A549 (cell line): Measurements from ENCODE around the gene IL4I1. TPM values are rescaled to one million over a fixed set of nuclear protein-coding genes. Genes with fewer than 3 reads are reported as not detected.

Experiments used
- ATAC-seq, 2 experiments: fragments of 200-7000 bp in 1 of 2; fragments of >200 bp in 1 of 2; cut with Nextera tagmentation in 1 of 2; cut with Tn5 transposase in 1 of 2; 3 replicates each; pipeline versions ENCODE4 v1.8.0 to v1.9.1; 2018 to 2020; ENCODE audit warnings: mild to moderate bottlenecking in 1 of 2, moderate library complexity in 1 of 2
- CTCF ChIA-PET: fragments of 300-600 bp; sonication (Branson Sonifier 250); formaldehyde crosslinking; extraction: SDS; loops from one replicate; lab custom pipeline; 2021; ENCODE audit warnings: antibody characterized with exemption, inconsistent platforms; lab: Yijun Ruan, JAX
- POLR2A ChIA-PET: fragments of 350-600 bp; formaldehyde crosslinking; extraction: SDS; loops from one replicate; lab custom pipeline; 2021; ENCODE audit warnings: antibody characterized with exemption, inconsistent platforms; lab: Yijun Ruan, JAX
- DNase-seq, 2 experiments: peaks; one replicate each; pipeline versions ENCODE4 v3.0.0 to v3.0.0-alpha.2; 2011 to 2016; ENCODE audit warnings: low read depth in 1 of 2, low spot score in 1 of 2
- FAIRE-seq: peaks from 2 replicates; lab custom pipeline; 2011; peaks lifted over from hg19 to GRCh38; lab: Jason Lieb, UNC
- H3K27ac ChIP-seq, 2 experiments: fragments of >200 bp; sonication (Bioruptor Twin); formaldehyde crosslinking; 3 replicates each; pipeline ENCODE4 v1.5.1; 2016 to 2017
- H3K4me1 ChIP-seq: fragments of >200 bp; sonication (Bioruptor Twin); formaldehyde crosslinking; 3 replicates; pipeline ENCODE4 v1.6.1; 2016
- H3K4me2 ChIP-seq: fragments of >200 bp; sonication (Bioruptor Twin); formaldehyde crosslinking; 3 replicates; pipeline ENCODE4 v1.6.1; 2016
- H3K4me3 ChIP-seq: fragments of >200 bp; sonication (Bioruptor Twin); formaldehyde crosslinking; 3 replicates; pipeline ENCODE4 v1.5.1; 2016
- H3K9me3 ChIP-seq: fragments of >200 bp; sonication (Bioruptor Twin); formaldehyde crosslinking; 3 replicates; pipeline ENCODE4 v1.6.1; 2016
- ATOH8 ChIP-seq: fragments of 250-450 bp; sonication (Bioruptor Pico); IDR thresholded peaks from 2 replicates; pipeline ENCODE4 v1.5.0; 2020; ENCODE audit warnings: low read depth, mild to moderate bottlenecking, moderate library complexity
- BCL3 ChIP-seq: fragments of >200 bp; sonication (Bioruptor Twin); formaldehyde crosslinking; IDR thresholded peaks from 3 replicates; pipeline ENCODE4 v1.6.1; 2016
- E2F6 ChIP-seq: IDR thresholded peaks from 2 replicates; pipeline ENCODE4 v1.6.1; 2012; ENCODE audit warnings: low read depth, borderline replicate concordance
- FOSB ChIP-seq: fragments of 250-450 bp; sonication (Bioruptor Pico); IDR thresholded peaks from 2 replicates; pipeline ENCODE4 v1.5.0; 2020; ENCODE audit warnings: mild to moderate bottlenecking, moderate library complexity
- FOSL2 ChIP-seq, 2 experiments: fragments of 450-650 bp in 1 of 2; fragments of >200 bp in 1 of 2; sonication (Bioruptor Twin) in 1 of 2; formaldehyde crosslinking; IDR thresholded peaks; 2 replicates each; pipeline versions ENCODE4 v1.5.0 to v1.6.1; 2016 to 2020; ENCODE audit warnings: mild to moderate bottlenecking in 1 of 2, moderate library complexity in 1 of 2
- FOXS1 ChIP-seq: fragments of 250-450 bp; sonication (Bioruptor Pico); IDR thresholded peaks from 2 replicates; pipeline ENCODE4 v1.5.0; 2020; ENCODE audit warnings: mild to moderate bottlenecking, moderate library complexity
- HEYL ChIP-seq: fragments of 250-450 bp; sonication (Bioruptor Pico); IDR thresholded peaks from 2 replicates; pipeline ENCODE4 v1.8.0; 2021; ENCODE audit warnings: mild to moderate bottlenecking, moderate library complexity
- HOXA7 ChIP-seq: fragments of 250-450 bp; sonication (Bioruptor Pico); IDR thresholded peaks from 2 replicates; pipeline ENCODE4 v1.5.0; 2020; ENCODE audit warnings: mild to moderate bottlenecking, moderate library complexity
- HOXB5 ChIP-seq: fragments of 250-450 bp; sonication (Bioruptor Pico); IDR thresholded peaks from 2 replicates; pipeline ENCODE4 v1.5.0; 2020; ENCODE audit warnings: mild to moderate bottlenecking, moderate library complexity
- JUN ChIP-seq, 2 experiments: fragments of >200 bp; sonication (Bioruptor Twin); formaldehyde crosslinking; IDR thresholded peaks; 2 replicates in 1 of 2; 3 replicates in 1 of 2; pipeline ENCODE4 v1.6.1; 2016 to 2017
- MAFK ChIP-seq: fragments of 450-650 bp; IDR thresholded peaks from 2 replicates; pipeline ENCODE4 v1.6.1; 2014; ENCODE audit not compliant: partially characterized antibody
- MAX ChIP-seq: IDR thresholded peaks from 2 replicates; pipeline ENCODE4 v1.6.1; 2012
- MAZ ChIP-seq: fragments of 150-350 bp; IDR thresholded peaks from 2 replicates; pipeline ENCODE4 v1.6.1; 2014; ENCODE audit warnings: antibody characterized with exemption, low read depth, low read length, borderline replicate concordance
- MYC ChIP-seq: IDR thresholded peaks from 2 replicates; pipeline ENCODE4 v1.6.1; 2012; ENCODE audit warnings: mild to moderate bottlenecking, inconsistent platforms, low read length, improper control_type of control experiment, borderline replicate concordance
- PBX3 ChIP-seq: IDR thresholded peaks from 2 replicates; pipeline ENCODE4 v1.6.1; 2012
- PHF8 ChIP-seq: fragments of 200-600 bp; sonication (generic); IDR thresholded peaks from 2 replicates; pipeline ENCODE4 v1.6.1; 2016; ENCODE audit warnings: low read depth, mild to moderate bottlenecking, antibody characterized with exemption, moderate library complexity, borderline replicate concordance
- POLR2A ChIP-seq: IDR thresholded peaks from 2 replicates; pipeline ENCODE4 v1.6.1; 2012; ENCODE audit warnings: mild to moderate bottlenecking, low read length
- RAD21 ChIP-seq, 2 experiments: fragments of >200 bp in 1 of 2; sonication (Bioruptor Twin) in 1 of 2; formaldehyde crosslinking in 1 of 2; IDR thresholded peaks in 1 of 2; conservative IDR thresholded peaks in 1 of 2; 2 replicates in 1 of 2; 3 replicates in 1 of 2; pipeline ENCODE4 v1.6.1; 2012 to 2018; ENCODE audit warnings: inconsistent platforms in 1 of 2
- RARB ChIP-seq: fragments of 250-450 bp; sonication (Bioruptor Pico); IDR thresholded peaks from 2 replicates; pipeline ENCODE4 v1.8.0; 2021; ENCODE audit warnings: mild to moderate bottlenecking, moderate library complexity
- REST ChIP-seq: fragments of 200-600 bp; sonication (generic); IDR thresholded peaks from 2 replicates; pipeline ENCODE4 v1.6.1; 2016; ENCODE audit warnings: antibody characterized with exemption, mild to moderate bottlenecking, moderate library complexity
- SMC3 ChIP-seq: fragments of >200 bp; sonication (Bioruptor Twin); formaldehyde crosslinking; IDR thresholded peaks from 3 replicates; pipeline ENCODE4 v1.6.1; 2018; ENCODE audit warnings: inconsistent platforms
- TFCP2L1 ChIP-seq: fragments of 250-450 bp; sonication (Bioruptor Pico); IDR thresholded peaks from 2 replicates; pipeline ENCODE4 v1.5.0; 2021; ENCODE audit warnings: mild to moderate bottlenecking
- USF2 ChIP-seq: fragments of 450-650 bp; IDR thresholded peaks from 2 replicates; pipeline ENCODE4 v1.6.1; 2014; ENCODE audit warnings: antibody characterized with exemption
- WGBS: methylation state at CpG from one replicate; pipeline ENCODE4 v1.1.6; 2017; ENCODE audit errors: missing lambda C conversion rate; 5-methylcytosine and 5-hydroxymethylcytosine counted together
- polyA plus RNA-seq, 4 experiments: library from polyadenylated mRNA; depleted of rRNA in 3 of 4; stranded (reverse); fragments of >200 nt; fragmentation: RNase III in 1 of 4; extraction: RNeasy Plus Mini Kit Qiagen cat#74134 plus additional on column Dnase treatment in 1 of 4; gene quantifications; 2 replicates in 3 of 4; 3 replicates in 1 of 4; pipeline ENCODE4 v1.2.3, GENCODE V29; 2011 to 2017

Gene IL4I1
- polyA plus RNA-seq, 2 of the 4 experiments (the other 2 are of a cell fraction) = 0.18 to 0.62 TPM

GRCh38 chr19:49929611-49930482, 33.2 kb upstream of the IL4I1 start:
- Histone ChIP-seq H3K4me3 (peak overlapping the region; percentile 70), H3K4me1 (peaks cover 16% of the 10 kb centered on the region), H3K9me3 (no peaks in the 10 kb centered on the region), H3K27ac (peak overlapping the region; percentile 95 to 96), H3K4me2 (peak overlapping the region; percentile 82)
- WGBS = 2% methylated on average over 39 of the region's 43 CpGs
- DNase-seq = peak; percentile 98 to 100
- CTCF ChIA-PET = interaction anchor here (0.6 to 3.9 kb wide), 9 partner anchors 8 to 206 kb away, joined by 3 to 26 read pairs (median 4); no protein-coding TSS in a partner anchor
- ATAC-seq = peak; percentile 76 to 87
- FAIRE-seq = peak; percentile 97
- TF ChIP-seq HOXB5 (CRISPR knock-in tag) (0 out of 2 replicates have a peak, but pooled peaks have one; percentile 62), E2F6 (peak; percentile 89; the same call in 1 of the 2 replicates), RAD21 (conservative IDR thresholded peaks at IDR 0.05 in 1 of 2, IDR thresholded peaks at IDR 0.05 in 1 of 2) (no peak), HOXA7 (CRISPR knock-in tag) (0 out of 2 replicates have a peak, but pooled peaks have one; percentile 45), ATOH8 (CRISPR knock-in tag) (peak; percentile 59; the same call in 1 of the 2 replicates), JUN (IDR thresholded peaks at IDR 0.05) (peak in 1 of 2 experiments; percentile 69; a peak in 2 of 5 replicates), TFCP2L1 (CRISPR knock-in tag) (peak; percentile 96), MAZ (no peak), PBX3 (peak; percentile 95), MYC (peak; percentile 88; the same call in 1 of the 2 replicates), REST (peak; percentile 44; the same call in 1 of the 2 replicates), FOSL2 (IDR thresholded peaks at IDR 0.05) (no peak), FOSL2 (CRISPR knock-in tag; IDR thresholded peaks at IDR 0.05) (peak; percentile 13; the same call in 1 of the 2 replicates), POLR2A (peak; percentile 96), PHF8 (peak; percentile 61; the same call in 1 of the 2 replicates), BCL3 (peak; percentile 77; the same call in 1 of the 3 replicates), RARB (0 out of 2 replicates have a peak, but pooled peaks have one; percentile 36), MAFK (no peak), MAX (peak; percentile 98), FOXS1 (no peak), USF2 (peak; percentile 32; the same call in 1 of the 2 replicates), SMC3 (no peak), FOSB (peak; percentile 53; the same call in 1 of the 2 replicates), HEYL (no peak)
- POLR2A ChIA-PET = interaction anchor here (0.5 to 2.6 kb wide), 29 partner anchors 8 to 426 kb away, joined by 3 to 30 read pairs (median 4); partner anchors contain the start of genes AKT1S1, AP2A1, FUZ and KCNC3
